Neural cell (in vitro differentiated cells): ENCODE data around the gene CLSTN1.

ENCODE experiments used
- CTCF ChIP-seq: fragments of 450-650 bp; IDR thresholded peaks from 2 replicates; pipeline ENCODE4 v1.5.1; 2014; ENCODE audit warnings: antibody characterized with exemption, mild to moderate bottlenecking, moderate library complexity; ENCODE audit not compliant: poor library complexity, severe bottlenecking
- EZH2 ChIP-seq: fragments of 200-600, 300-800 bp; shearing (Covaris generic), sonication (generic); IDR thresholded peaks from 2 replicates; pipeline ENCODE4 v1.6.1; 2014; ENCODE audit warnings: antibody characterized with exemption, low read length, borderline replicate concordance, mild to moderate bottlenecking; ENCODE audit not compliant: insufficient read depth, poor library complexity, severe bottlenecking
- MXI1 ChIP-seq: fragments of 450-650 bp; conservative IDR thresholded peaks from 2 replicates; pipeline ENCODE4 v1.6.1; 2014; ENCODE audit warnings: antibody characterized with exemption, mild to moderate bottlenecking; ENCODE audit not compliant: poor library complexity, severe bottlenecking
- POLR2AphosphoS5 ChIP-seq: IDR thresholded peaks from 2 replicates; pipeline ENCODE4 v1.6.1; 2012
- REST ChIP-seq: IDR thresholded peaks from 2 replicates; pipeline ENCODE4 v1.6.1; 2012; ENCODE audit warnings: borderline replicate concordance
- TAF1 ChIP-seq: IDR thresholded peaks from 2 replicates; pipeline ENCODE4 v1.6.1; 2012; ENCODE audit warnings: low read depth

GRCh38 chr1:9764550-9764949 lies 59.2 kb downstream of the CLSTN1 start:
- TF ChIP-seq TAF1, result no peak
- TF ChIP-seq CTCF, result no peak
- TF ChIP-seq MXI1, result no peak
- TF ChIP-seq REST, result no peak
- no peak for TF ChIP-seq EZH2
- no peak for TF ChIP-seq POLR2AphosphoS5
